GM12872 (cell line): ENCODE data around the gene GHR.

Experiments used
- CTCF ChIP-seq: IDR thresholded peaks from 3 replicates; pipeline ENCODE4 v1.5.1; 2011; ENCODE audit warnings: low read depth, mild to moderate bottlenecking, low read length, moderate library complexity; ENCODE audit not compliant: insufficient read depth

The GHR gene

GRCh38 chr5:42553461-42553860 is 130.2 kb downstream of the GHR start:
- TF ChIP-seq CTCF = no peak

- TF ChIP-seq CTCF = no peak
Observed at GRCh38 chr5:42555010-42555409, 131.8 kb downstream of the GHR start.

GRCh38 chr5:42555797-42556196 is 132.6 kb downstream of the GHR start:
- no peak for TF ChIP-seq CTCF

GRCh38 chr5:42557689-42558088 is 134.4 kb downstream of the GHR start:
- no peak for TF ChIP-seq CTCF

GRCh38 chr5:42561656-42562055 is 138.4 kb downstream of the GHR start:
- TF ChIP-seq CTCF = no peak

- TF ChIP-seq CTCF = no peak
Observed at GRCh38 chr5:42564689-42565356, 141.6 kb downstream of the GHR start.

GRCh38 chr5:42566652-42567295 is 143.5 kb downstream of the GHR start:
- TF ChIP-seq CTCF = no peak
